Tibial nerve (tissue), 4 donors: Measurements from ENCODE around the gene ITGAL. TPM values are rescaled to one million over a fixed set of nuclear protein-coding genes. Genes with fewer than 3 reads are reported as not detected.
A peak's percentile ranks its signal among the peaks of the same experiment; 100 is the strongest.

Source experiments
- DNase-seq, 2 donors: peaks; one replicate each; pipeline ENCODE4 v3.0.0-alpha.2; 2019; ENCODE audit warnings: low spot score in 2 of 2
- H3K27ac ChIP-seq, 4 donors: fragments of 200-600 bp; sonication (generic) in 3 of 4; one replicate each; pipeline ENCODE4 v1.5.1; 2017 to 2019; ENCODE audit warnings: mild to moderate bottlenecking in 1 of 4
- H3K27me3 ChIP-seq, 2 donors: fragments of 200-600 bp; sonication (generic) in 1 of 2; one replicate each; pipeline versions ENCODE4 v1.5.1 to v1.6.0; 2017 to 2019
- H3K36me3 ChIP-seq, 3 donors: fragments of 200-600 bp; sonication (generic); one replicate each; pipeline ENCODE4 v1.5.1; 2018 to 2019
- H3K4me1 ChIP-seq, 4 donors: fragments of 200-600 bp; sonication (generic) in 3 of 4; one replicate each; pipeline ENCODE4 v1.5.1; 2017 to 2019
- H3K4me3 ChIP-seq, 4 donors: fragments of 200-600 bp; sonication (generic) in 3 of 4; one replicate each; pipeline ENCODE4 v1.5.1; 2017 to 2019; ENCODE audit warnings: mild to moderate bottlenecking in 1 of 4, moderate library complexity in 1 of 4
- H3K9me3 ChIP-seq, 4 donors: fragments of 200-600 bp; sonication (generic) in 3 of 4; one replicate each; pipeline ENCODE4 v1.5.1; 2017 to 2019
- CTCF ChIP-seq, 5 experiments: fragments of 200-600 bp in 3 of 5; fragments of 450-650 bp in 2 of 5; sonication (generic) in 3 of 5; IDR thresholded peaks; one replicate each; pipeline ENCODE4 v1.5.1; 2016 to 2019; ENCODE audit warnings: antibody characterized with exemption in 5 of 5, mild to moderate bottlenecking in 3 of 5, moderate library complexity in 2 of 5
- EP300 ChIP-seq, 2 donors: sonication (generic); formaldehyde crosslinking; IDR thresholded peaks; one replicate each; pipeline ENCODE4 v1.6.1; 2017; ENCODE audit warnings: antibody characterized with exemption in 2 of 2, mild to moderate bottlenecking in 1 of 2
- POLR2A ChIP-seq, 2 donors: fragments of 450-650 bp; IDR thresholded peaks; one replicate each; pipeline ENCODE4 v1.6.1; 2017; ENCODE audit warnings: antibody characterized with exemption in 2 of 2, mild to moderate bottlenecking in 2 of 2, moderate library complexity in 2 of 2
- WGBS, 2 donors: methylation state at CpG; one replicate each; pipeline ENCODE4 v1.1.5; 2018; 5-methylcytosine and 5-hydroxymethylcytosine counted together
- total RNA-seq, 4 donors: library from RNA; depleted of rRNA; stranded (reverse); fragments of >200 nt; gene quantifications; one replicate each; pipeline ENCODE4 v1.1.0, GENCODE V29; 2016

ITGAL gene
- total RNA-seq, 4 donors from 2014 or later, result 2.4 to 8.8 (median 2.9) TPM

- Histone ChIP-seq H3K4me1 (no peaks in the 10 kb centered on the region), H3K4me3 (no peak overlapping the region), H3K27ac (peak overlapping the region in 1 of 4 donors; percentile 34), H3K9me3 (no peaks in the 10 kb centered on the region), H3K27me3 (peaks cover 0 to 34% of the 10 kb centered on the region in 2 donors), H3K36me3 (no peaks in the 10 kb centered on the region)
- TF ChIP-seq EP300 (IDR thresholded peaks at IDR 0.05), result no peak
- TF ChIP-seq CTCF (IDR thresholded peaks at IDR 0.05), result no peak
- TF ChIP-seq POLR2A (IDR thresholded peaks at IDR 0.05), result no peak
- DNase-seq, result no peak
- 76% methylated on average over 3 of the region's 3 CpGs for WGBS, 2 donors
These were observed 2.4 kb upstream of the ITGAL start for GRCh38 chr16:30470170-30470512.

- DNase-seq, result no peak
- Histone ChIP-seq H3K4me1 (no peaks in the 10 kb centered on the region), H3K9me3 (no peaks in the 10 kb centered on the region), H3K27me3 (peaks cover 0 to 35% of the 10 kb centered on the region in 2 donors), H3K36me3 (no peaks in the 10 kb centered on the region), H3K27ac (peak overlapping the region in 1 of 4 donors; percentile 34), H3K4me3 (no peak overlapping the region)
- 79 to 84% methylated on average over 8 of the region's 8 CpGs for WGBS, 2 donors
- TF ChIP-seq CTCF (IDR thresholded peaks at IDR 0.05), result no peak
- TF ChIP-seq EP300 (IDR thresholded peaks at IDR 0.05), result no peak
- TF ChIP-seq POLR2A (IDR thresholded peaks at IDR 0.05), result no peak
These were observed 1.9 kb upstream of the ITGAL start for GRCh38 chr16:30470632-30470995.

GRCh38 chr16:30473231-30474073, 910 bp downstream of the ITGAL start:
- Histone ChIP-seq H3K4me3 (peak overlapping the region in 2 of 4 donors; percentile 1 to 23), H3K36me3 (no peaks in the 10 kb centered on the region), H3K27ac (peak overlapping the region in 1 of 4 donors; percentile 53), H3K4me1 (no peaks in the 10 kb centered on the region), H3K9me3 (no peaks in the 10 kb centered on the region), H3K27me3 (peaks cover 0 to 35% of the 10 kb centered on the region in 2 donors)
- no peak for TF ChIP-seq POLR2A (IDR thresholded peaks at IDR 0.05)
- TF ChIP-seq CTCF (IDR thresholded peaks at IDR 0.05), result no peak
- TF ChIP-seq EP300 (IDR thresholded peaks at IDR 0.05), result no peak
- 58 to 69% methylated on average over 16 to 18 of the region's 19 CpGs for WGBS, 2 donors
- DNase-seq, result no peak

GRCh38 chr16:30474074-30474452, 1.5 kb downstream of the ITGAL start:
- Histone ChIP-seq H3K36me3 (no peaks in the 10 kb centered on the region), H3K4me3 (peak overlapping the region in 2 of 4 donors; percentile 1 to 23), H3K27ac (peak overlapping the region in 1 of 4 donors; percentile 53), H3K9me3 (no peaks in the 10 kb centered on the region), H3K27me3 (peaks cover 0 to 35% of the 10 kb centered on the region in 2 donors), H3K4me1 (no peaks in the 10 kb centered on the region)
- DNase-seq, result no peak
- WGBS, 2 donors, result 30% methylated on average over 35 of the region's 35 CpGs; no CpG with 5 or more reads in 1 of the 2 donors
- TF ChIP-seq EP300 (IDR thresholded peaks at IDR 0.05) (no peak), POLR2A (IDR thresholded peaks at IDR 0.05) (no peak), CTCF (IDR thresholded peaks at IDR 0.05) (no peak)

GRCh38 chr16:30474684-30475083, 2.1 kb downstream of the ITGAL start:
- Histone ChIP-seq H3K4me3 (no peak overlapping the region), H3K27ac (no peak overlapping the region), H3K9me3 (no peaks in the 10 kb centered on the region), H3K4me1 (no peaks in the 10 kb centered on the region), H3K36me3 (no peaks in the 10 kb centered on the region), H3K27me3 (peaks cover 0 to 35% of the 10 kb centered on the region in 2 donors)
- no peak for TF ChIP-seq EP300 (IDR thresholded peaks at IDR 0.05)
- TF ChIP-seq CTCF (IDR thresholded peaks at IDR 0.05), result no peak
- no peak for TF ChIP-seq POLR2A (IDR thresholded peaks at IDR 0.05)
- WGBS, 2 donors, result 83 to 86% methylated on average over 7 of the region's 7 CpGs
- DNase-seq, result no peak
